Natural killer cell (primary cell): ENCODE measurements around the gene RANBP2. TPM values are rescaled to one million over a fixed set of nuclear protein-coding genes. Genes with fewer than 3 reads are reported as not detected.

Source experiments
- ATAC-seq, 3 donors: fragments of 150-1000 bp in 2 of 3; fragments of 200-7000 bp in 1 of 3; cut with Tn5 transposase; 1 replicate in 1 of 3; 2 replicates in 2 of 3; pipeline ENCODE4 v1.10.0; 2021; ENCODE audit warnings: mild to moderate bottlenecking in 2 of 3, moderate library complexity in 2 of 3
- DNase-seq, 2 donors: peaks; one replicate each; pipeline versions ENCODE4 v3.0.0 to v3.0.0-alpha.2; 2013 to 2021; ENCODE audit warnings: mixed read lengths in 1 of 2
- H3K27ac ChIP-seq: one replicate; pipeline ENCODE4 v1.5.1; 2013; ENCODE audit warnings: mild to moderate bottlenecking, low read length
- H3K27me3 ChIP-seq: one replicate; pipeline ENCODE4 v1.6.1; 2013; ENCODE audit warnings: low read length; ENCODE audit not compliant: control insufficient read depth, insufficient read depth
- H3K36me3 ChIP-seq: one replicate; pipeline ENCODE4 v1.6.1; 2013; ENCODE audit warnings: low read length; ENCODE audit not compliant: control insufficient read depth, insufficient read depth
- H3K4me1 ChIP-seq: one replicate; pipeline ENCODE4 v1.6.1; 2013; ENCODE audit warnings: low read length; ENCODE audit not compliant: control insufficient read depth, insufficient read depth
- H3K4me3 ChIP-seq: one replicate; pipeline ENCODE4 v1.5.1; 2013; ENCODE audit warnings: low read length
- H3K9me3 ChIP-seq: one replicate; pipeline ENCODE4 v1.6.1; 2013; ENCODE audit warnings: low read length; ENCODE audit not compliant: control insufficient read depth, insufficient read depth
- H3K27ac Mint-ChIP-seq, 2 donors: one replicate each; pipeline ENCODE4 v1.8.0; 2022; ENCODE audit warnings: mild to moderate bottlenecking in 2 of 2, mixed read lengths in 2 of 2, moderate library complexity in 1 of 2
- H3K27me3 Mint-ChIP-seq, 2 donors: one replicate each; pipeline ENCODE4 v1.8.0; 2022; ENCODE audit warnings: low read depth in 2 of 2, mixed read lengths in 2 of 2
- H3K36me3 Mint-ChIP-seq: one replicate; pipeline ENCODE4 v1.8.0; 2022; ENCODE audit warnings: mixed read lengths
- H3K4me1 Mint-ChIP-seq, 2 donors: one replicate each; pipeline ENCODE4 v1.8.0; 2022; ENCODE audit warnings: mixed read lengths in 2 of 2
- H3K4me3 Mint-ChIP-seq: one replicate; pipeline ENCODE4 v1.8.0; 2022; ENCODE audit warnings: mild to moderate bottlenecking, moderate library complexity, mixed read lengths
- H3K9me3 Mint-ChIP-seq, 2 donors: one replicate each; pipeline ENCODE4 v1.8.0; 2022; ENCODE audit warnings: mixed read lengths in 2 of 2
- WGBS: methylation state at CpG from one replicate; pipeline ENCODE4 v1.1.7; 2013; ENCODE audit warnings: missing lambda C conversion rate; ENCODE audit not compliant: insufficient coverage; 5-methylcytosine and 5-hydroxymethylcytosine counted together
- intact Hi-C: fragments of 100-400 bp; cut with micrococcal nuclease; formaldehyde crosslinking; loops from one replicate; pipeline ENCODE4 v1.14.2; 2022
- total RNA-seq, 4 donors: library from RNA; stranded (reverse); fragments of 120-200 nt in 1 of 4; gene quantifications; one replicate each; pipeline versions ENCODE4 v1.2.3 to v1.2.4, GENCODE V29; 2013 to 2022
- TF ChIP-seq, protein P1 (sequence below): fragments of 200-600 bp; IDR thresholded peaks from one replicate; pipeline ENCODE4 v1.8.0; 2022; ENCODE audit warnings: antibody characterized with exemption

RANBP2 gene
- total RNA-seq, 3 donors from 2014 or later (not counting 1 experiment from before 2014, with no cell fraction given): 105 to 134 (median 107) TPM

- H3K9me3 Mint-ChIP-seq: no peaks in the 10 kb centered on the region
- DNase-seq: no peak
- no peaks in the 10 kb centered on the region for H3K4me1 ChIP-seq
- no peaks in the 10 kb centered on the region for H3K27me3 Mint-ChIP-seq
- peaks cover 14% of the 10 kb centered on the region for H3K36me3 Mint-ChIP-seq
- WGBS: 64% methylated on average over 2 of the region's 2 CpGs
- H3K36me3 ChIP-seq: peaks cover 63% of the 10 kb centered on the region
- no peaks in the 10 kb centered on the region for H3K9me3 ChIP-seq
- H3K27me3 ChIP-seq: no peaks in the 10 kb centered on the region
- H3K4me3 Mint-ChIP-seq: no peak overlapping the region
- TF ChIP-seq, protein P1, sequence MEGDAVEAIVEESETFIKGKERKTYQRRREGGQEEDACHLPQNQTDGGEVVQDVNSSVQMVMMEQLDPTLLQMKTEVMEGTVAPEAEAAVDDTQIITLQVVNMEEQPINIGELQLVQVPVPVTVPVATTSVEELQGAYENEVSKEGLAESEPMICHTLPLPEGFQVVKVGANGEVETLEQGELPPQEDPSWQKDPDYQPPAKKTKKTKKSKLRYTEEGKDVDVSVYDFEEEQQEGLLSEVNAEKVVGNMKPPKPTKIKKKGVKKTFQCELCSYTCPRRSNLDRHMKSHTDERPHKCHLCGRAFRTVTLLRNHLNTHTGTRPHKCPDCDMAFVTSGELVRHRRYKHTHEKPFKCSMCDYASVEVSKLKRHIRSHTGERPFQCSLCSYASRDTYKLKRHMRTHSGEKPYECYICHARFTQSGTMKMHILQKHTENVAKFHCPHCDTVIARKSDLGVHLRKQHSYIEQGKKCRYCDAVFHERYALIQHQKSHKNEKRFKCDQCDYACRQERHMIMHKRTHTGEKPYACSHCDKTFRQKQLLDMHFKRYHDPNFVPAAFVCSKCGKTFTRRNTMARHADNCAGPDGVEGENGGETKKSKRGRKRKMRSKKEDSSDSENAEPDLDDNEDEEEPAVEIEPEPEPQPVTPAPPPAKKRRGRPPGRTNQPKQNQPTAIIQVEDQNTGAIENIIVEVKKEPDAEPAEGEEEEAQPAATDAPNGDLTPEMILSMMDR: no peak
- intact Hi-C loops: no loop called here
- H3K4me1 Mint-ChIP-seq: no peaks in the 10 kb centered on the region
- H3K27ac ChIP-seq: no peak overlapping the region
- H3K27ac Mint-ChIP-seq: no peak overlapping the region
- ATAC-seq: no peak
- no peak overlapping the region for H3K4me3 ChIP-seq
These were observed 59.6 kb downstream of the RANBP2 start for GRCh38 chr2:108778857-108779256.

- H3K36me3 ChIP-seq: peaks cover 29% of the 10 kb centered on the region
- ATAC-seq: no peak
- intact Hi-C loops: no loop called here
- peaks cover 4% of the 10 kb centered on the region for H3K4me1 ChIP-seq
- Mint-ChIP-seq H3K4me1 (peaks cover 6 to 14% of the 10 kb centered on the region in 2 donors), H3K36me3 (peaks cover 14% of the 10 kb centered on the region), H3K9me3 (no peaks in the 10 kb centered on the region), H3K4me3 (peak overlapping the region; percentile 98), H3K27me3 (no peaks in the 10 kb centered on the region), H3K27ac (peak overlapping the region; percentile 91 to 95)
- H3K4me3 ChIP-seq: peak overlapping the region; percentile 54
- no peak for DNase-seq
- no peaks in the 10 kb centered on the region for H3K9me3 ChIP-seq
- WGBS: 0% methylated on average over 1 of the region's 1 CpG
- TF ChIP-seq, protein P1: no peak
- H3K27me3 ChIP-seq: no peaks in the 10 kb centered on the region
- H3K27ac ChIP-seq: peak overlapping the region; percentile 80
These were observed 66.7 kb downstream of the RANBP2 start for GRCh38 chr2:108786008-108786353.

- TF ChIP-seq, protein P1: no peak
- peaks cover 4% of the 10 kb centered on the region for H3K4me1 ChIP-seq
- peaks cover 14% of the 10 kb centered on the region for H3K36me3 Mint-ChIP-seq
- under 1% methylated on average over 78 of the region's 78 CpGs for WGBS
- peak; percentile 96 to 99 (median 96) for ATAC-seq
- H3K4me1 Mint-ChIP-seq: peaks cover 6 to 14% of the 10 kb centered on the region in 2 donors
- peak; percentile 87 to 95 for DNase-seq
- H3K4me3 Mint-ChIP-seq: peak within 1 kb of the TSS; percentile 98
- H3K27me3 Mint-ChIP-seq: no peaks in the 10 kb centered on the region
- H3K4me3 ChIP-seq: peak within 1 kb of the TSS; percentile 54
- no peaks in the 10 kb centered on the region for H3K27me3 ChIP-seq
- intact Hi-C loops: no loop called here
- H3K9me3 ChIP-seq: no peaks in the 10 kb centered on the region
- H3K9me3 Mint-ChIP-seq: no peaks in the 10 kb centered on the region
- peak within 1 kb of the TSS; percentile 91 to 95 for H3K27ac Mint-ChIP-seq
- H3K36me3 ChIP-seq: peaks cover 27% of the 10 kb centered on the region
- H3K27ac ChIP-seq: peak within 1 kb of the TSS; percentile 80
These were observed 67.3 kb downstream of the RANBP2 start, which contains the start of gene CCDC138 for GRCh38 chr2:108786354-108787215. Gene CCDC138, plus strand, starts transcription at chr2:108786771. Its CDS starts 52 bp downstream, at chr2:108786823.
